ENCODE measurements around the gene HERPUD1.

The HERPUD1 gene

DNA sequence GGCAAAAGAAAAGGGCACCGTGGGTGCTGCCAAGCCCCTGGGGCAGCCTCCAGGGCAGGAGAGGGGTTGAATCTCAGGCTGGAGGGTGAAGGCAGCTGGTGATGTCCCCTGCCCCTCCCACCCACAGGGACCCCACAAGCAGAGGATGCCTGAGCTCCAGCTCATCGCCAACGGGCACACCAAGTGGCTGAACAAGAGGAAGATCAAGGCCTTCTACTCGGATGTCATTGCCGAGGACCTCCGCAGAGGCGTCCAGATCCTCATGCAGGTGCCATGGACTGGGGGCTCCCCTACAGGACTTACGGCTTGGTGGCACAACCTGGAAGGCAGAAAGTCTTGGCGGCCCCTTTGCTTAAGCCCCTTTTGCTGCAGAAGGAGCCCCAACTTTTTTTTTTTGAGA lies 45.1 kb upstream of the HERPUD1 start:
- no peaks in the 10 kb centered on the region for H3K9me3 ChIP-seq (ENCODE audit: control extremely low read depth in 1 of 5, control insufficient read depth in 4 of 5, insufficient read depth in 2 of 5, low read depth in 1 of 5, low read length in 4 of 5)
- CTCF ChIA-PET: no interaction called here
- H3K4me3 ChIP-seq (ENCODE audit: control insufficient read depth in 1 of 7, extremely low read depth in 1 of 7, insufficient read depth in 4 of 7, low read depth in 2 of 7, low read length in 6 of 7): no peak overlapping the region
- no peaks in the 10 kb centered on the region for H3K4me1 ChIP-seq (ENCODE audit: control extremely low read depth in 1 of 4, control insufficient read depth in 4 of 4, insufficient read depth in 4 of 4, low read length in 3 of 4)
- no peaks in the 10 kb centered on the region for H3K27me3 ChIP-seq (replicated peaks in 2 of 5; ENCODE audit: control insufficient read depth in 4 of 5, insufficient read depth in 5 of 5, low read length in 4 of 5)
- POLR2A ChIA-PET: no interaction called here
- DNase-seq: no peak
- 98% methylated on average over 8 of the region's 9 CpGs for WGBS (ENCODE audit: insufficient coverage)
- H3K27ac ChIP-seq (ENCODE audit: insufficient read depth in 1 of 2, low read depth in 1 of 2, low read length in 2 of 2, poor library complexity in 1 of 2, severe bottlenecking in 2 of 2): no peak overlapping the region
- H3K36me3 ChIP-seq (ENCODE audit: control insufficient read depth in 4 of 4, insufficient read depth in 4 of 4, low read length in 3 of 4): no peaks in the 10 kb centered on the region

DNA sequence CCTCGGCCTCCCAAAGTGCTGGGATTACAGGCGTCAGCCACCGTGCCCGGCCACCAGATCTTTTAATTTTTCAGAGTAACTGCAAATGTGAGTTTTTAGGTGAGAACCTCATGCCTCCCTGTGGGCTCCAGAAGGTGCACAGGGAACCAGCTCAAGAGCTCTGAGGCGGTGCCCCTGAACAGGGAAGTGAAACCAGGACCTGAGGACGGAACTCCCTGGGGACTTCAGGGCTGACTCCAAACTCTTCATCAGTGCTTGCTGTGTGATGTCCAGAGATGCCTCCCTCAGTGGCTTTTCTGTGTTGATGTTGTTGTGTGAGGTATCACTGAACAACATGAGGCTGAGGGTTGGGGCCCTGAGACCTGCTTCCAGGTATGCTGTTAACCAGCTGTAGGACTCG lies 43.1 kb upstream of the HERPUD1 start:
- 97% methylated on average over 6 of the region's 7 CpGs for WGBS (ENCODE audit: insufficient coverage)
- no peak overlapping the region for H3K4me3 ChIP-seq (ENCODE audit: control insufficient read depth in 1 of 7, extremely low read depth in 1 of 7, insufficient read depth in 4 of 7, low read depth in 2 of 7, low read length in 6 of 7)
- no peaks in the 10 kb centered on the region for H3K36me3 ChIP-seq (ENCODE audit: control insufficient read depth in 4 of 4, insufficient read depth in 4 of 4, low read length in 3 of 4)
- no peak overlapping the region for H3K27ac ChIP-seq (ENCODE audit: insufficient read depth in 1 of 2, low read depth in 1 of 2, low read length in 2 of 2, poor library complexity in 1 of 2, severe bottlenecking in 2 of 2)
- no peak for DNase-seq
- CTCF ChIA-PET: interaction anchor here (0.6 kb wide), 1 partner anchor 26 kb away, joined by 4 read pairs; no protein-coding TSS in a partner anchor
- no peaks in the 10 kb centered on the region for H3K9me3 ChIP-seq (ENCODE audit: control extremely low read depth in 1 of 5, control insufficient read depth in 4 of 5, insufficient read depth in 2 of 5, low read depth in 1 of 5, low read length in 4 of 5)
- peaks cover 0 to 1% (median 0%) of the 10 kb centered on the region in 5 experiments for H3K27me3 ChIP-seq (replicated peaks in 2 of 5; ENCODE audit: control insufficient read depth in 4 of 5, insufficient read depth in 5 of 5, low read length in 4 of 5)
- H3K4me1 ChIP-seq (ENCODE audit: control extremely low read depth in 1 of 4, control insufficient read depth in 4 of 4, insufficient read depth in 4 of 4, low read length in 3 of 4): no peaks in the 10 kb centered on the region
- POLR2A ChIA-PET: no interaction called here

DNA sequence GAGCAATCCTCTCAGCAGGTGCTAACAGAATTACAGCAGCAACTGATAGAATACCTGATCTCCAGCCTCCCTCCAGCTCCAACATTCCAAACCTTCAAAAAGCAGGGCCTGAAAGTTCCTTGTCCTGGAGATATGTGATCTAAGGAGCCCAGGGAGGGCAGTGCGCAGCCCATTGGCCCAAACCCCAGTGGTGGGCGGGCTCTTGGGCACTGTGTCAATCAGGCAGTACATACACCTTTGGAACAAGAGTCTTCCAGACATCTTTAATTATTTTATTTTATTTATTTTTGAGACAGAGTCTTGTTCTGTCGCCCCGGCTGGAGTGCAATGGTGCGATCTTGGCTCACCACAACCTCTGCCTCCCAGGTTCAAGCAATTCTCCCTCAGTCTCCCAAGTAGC lies 42.7 kb upstream of the HERPUD1 start:
- ChIA-PET POLR2A (no interaction called here), CTCF (no interaction called here)

GRCh38 chr16:56891685-56892084 lies 40.3 kb upstream of the HERPUD1 start:
- Histone ChIP-seq H3K27me3 (replicated peaks in 2 of 5; ENCODE audit: control insufficient read depth in 4 of 5, insufficient read depth in 5 of 5, low read length in 4 of 5) (peaks cover 0 to 1% (median 0%) of the 10 kb centered on the region in 5 experiments), H3K27ac (ENCODE audit: insufficient read depth in 1 of 2, low read depth in 1 of 2, low read length in 2 of 2, poor library complexity in 1 of 2, severe bottlenecking in 2 of 2) (no peak overlapping the region), H3K9me3 (ENCODE audit: control extremely low read depth in 1 of 5, control insufficient read depth in 4 of 5, insufficient read depth in 2 of 5, low read depth in 1 of 5, low read length in 4 of 5) (no peaks in the 10 kb centered on the region), H3K4me1 (ENCODE audit: control extremely low read depth in 1 of 4, control insufficient read depth in 4 of 4, insufficient read depth in 4 of 4, low read length in 3 of 4) (no peaks in the 10 kb centered on the region), H3K36me3 (ENCODE audit: control insufficient read depth in 4 of 4, insufficient read depth in 4 of 4, low read length in 3 of 4) (no peaks in the 10 kb centered on the region), H3K4me3 (ENCODE audit: control insufficient read depth in 1 of 7, extremely low read depth in 1 of 7, insufficient read depth in 4 of 7, low read depth in 2 of 7, low read length in 6 of 7) (no peak overlapping the region)
- DNase-seq: no peak
- CTCF ChIA-PET: no interaction called here
- 93% methylated on average over 11 of the region's 11 CpGs for WGBS (ENCODE audit: insufficient coverage)
- POLR2A ChIA-PET: interaction anchor here (0.6 kb wide), 1 partner anchor 35 kb away, joined by 3 read pairs; no protein-coding TSS in a partner anchor

More for the DNA sequence above, 42.7 kb upstream of the HERPUD1 start:
- peaks cover 0 to 1% (median 0%) of the 10 kb centered on the region in 5 experiments for H3K27me3 ChIP-seq (replicated peaks in 2 of 5; ENCODE audit: control insufficient read depth in 4 of 5, insufficient read depth in 5 of 5, low read length in 4 of 5)
- no peaks in the 10 kb centered on the region for H3K36me3 ChIP-seq (ENCODE audit: control insufficient read depth in 4 of 4, insufficient read depth in 4 of 4, low read length in 3 of 4)
- WGBS (ENCODE audit: insufficient coverage): 100% methylated on average over 1 of the region's 5 CpGs
- no peak for DNase-seq
- no peaks in the 10 kb centered on the region for H3K4me1 ChIP-seq (ENCODE audit: control extremely low read depth in 1 of 4, control insufficient read depth in 4 of 4, insufficient read depth in 4 of 4, low read length in 3 of 4)
- no peak overlapping the region for H3K27ac ChIP-seq (ENCODE audit: insufficient read depth in 1 of 2, low read depth in 1 of 2, low read length in 2 of 2, poor library complexity in 1 of 2, severe bottlenecking in 2 of 2)
- no peak overlapping the region for H3K4me3 ChIP-seq (ENCODE audit: control insufficient read depth in 1 of 7, extremely low read depth in 1 of 7, insufficient read depth in 4 of 7, low read depth in 2 of 7, low read length in 6 of 7)
- H3K9me3 ChIP-seq (ENCODE audit: control extremely low read depth in 1 of 5, control insufficient read depth in 4 of 5, insufficient read depth in 2 of 5, low read depth in 1 of 5, low read length in 4 of 5): no peaks in the 10 kb centered on the region

- Histone ChIP-seq H3K4me3 (ENCODE audit: control insufficient read depth in 1 of 7, extremely low read depth in 1 of 7, insufficient read depth in 4 of 7, low read depth in 2 of 7, low read length in 6 of 7) (no peak overlapping the region), H3K36me3 (ENCODE audit: control insufficient read depth in 4 of 4, insufficient read depth in 4 of 4, low read length in 3 of 4) (no peaks in the 10 kb centered on the region), H3K27ac (ENCODE audit: insufficient read depth in 1 of 2, low read depth in 1 of 2, low read length in 2 of 2, poor library complexity in 1 of 2, severe bottlenecking in 2 of 2) (no peak overlapping the region), H3K27me3 (replicated peaks in 2 of 5; ENCODE audit: control insufficient read depth in 4 of 5, insufficient read depth in 5 of 5, low read length in 4 of 5) (peaks cover 0 to 1% (median 0%) of the 10 kb centered on the region in 5 experiments), H3K9me3 (ENCODE audit: control extremely low read depth in 1 of 5, control insufficient read depth in 4 of 5, insufficient read depth in 2 of 5, low read depth in 1 of 5, low read length in 4 of 5) (no peaks in the 10 kb centered on the region), H3K4me1 (ENCODE audit: control extremely low read depth in 1 of 4, control insufficient read depth in 4 of 4, insufficient read depth in 4 of 4, low read length in 3 of 4) (no peaks in the 10 kb centered on the region)
- 95% methylated on average over 13 of the region's 14 CpGs for WGBS (ENCODE audit: insufficient coverage)
- ChIA-PET CTCF (no interaction called here), POLR2A (no interaction called here)
- DNase-seq: no peak
Measured at GRCh38 chr16:56892705-56893104, 39.2 kb upstream of the HERPUD1 start.

- 94% methylated on average over 9 of the region's 12 CpGs for WGBS (ENCODE audit: insufficient coverage)
- no peak for DNase-seq
- Histone ChIP-seq H3K4me3 (ENCODE audit: control insufficient read depth in 1 of 7, extremely low read depth in 1 of 7, insufficient read depth in 4 of 7, low read depth in 2 of 7, low read length in 6 of 7) (no peak overlapping the region), H3K27ac (ENCODE audit: insufficient read depth in 1 of 2, low read depth in 1 of 2, low read length in 2 of 2, poor library complexity in 1 of 2, severe bottlenecking in 2 of 2) (no peak overlapping the region), H3K27me3 (replicated peaks in 2 of 5; ENCODE audit: control insufficient read depth in 4 of 5, insufficient read depth in 5 of 5, low read length in 4 of 5) (peaks cover 0 to 1% (median 0%) of the 10 kb centered on the region in 5 experiments), H3K36me3 (ENCODE audit: control insufficient read depth in 4 of 4, insufficient read depth in 4 of 4, low read length in 3 of 4) (no peaks in the 10 kb centered on the region), H3K9me3 (ENCODE audit: control extremely low read depth in 1 of 5, control insufficient read depth in 4 of 5, insufficient read depth in 2 of 5, low read depth in 1 of 5, low read length in 4 of 5) (no peaks in the 10 kb centered on the region), H3K4me1 (ENCODE audit: control extremely low read depth in 1 of 4, control insufficient read depth in 4 of 4, insufficient read depth in 4 of 4, low read length in 3 of 4) (peaks cover 0 to 7% (median 0%) of the 10 kb centered on the region in 4 experiments)
- ChIA-PET POLR2A (no interaction called here), CTCF (interaction anchor here (0.8 to 1.2 kb wide), 2 partner anchors 9 to 31 kb away, joined by 3 read pairs; no protein-coding TSS in a partner anchor)
Measured at GRCh38 chr16:56894331-56894917, 37.5 kb upstream of the HERPUD1 start.

DNA sequence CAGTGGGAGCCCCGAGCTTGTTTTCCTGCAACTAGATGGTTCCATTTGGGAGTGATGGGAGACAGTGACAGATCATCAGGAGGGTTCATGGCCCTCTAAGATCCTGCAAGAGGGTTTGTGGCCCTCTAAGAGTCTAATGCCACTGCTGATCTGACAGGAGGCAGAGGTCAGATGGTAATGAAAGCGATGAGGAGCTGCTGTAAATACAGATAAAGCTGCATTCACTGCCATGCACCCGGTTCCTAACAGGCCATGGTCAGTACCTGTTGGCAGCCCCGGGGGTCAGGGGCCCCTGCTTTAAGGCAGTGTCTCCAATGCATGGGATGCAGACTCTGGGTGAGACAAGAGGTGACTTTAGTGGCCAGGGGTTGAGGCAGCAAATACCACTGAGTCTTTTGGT lies 36.1 kb upstream of the HERPUD1 start:
- ChIA-PET CTCF (interaction anchor here (1.1 kb wide), 1 partner anchor 12 kb away, joined by 3 read pairs; no protein-coding TSS in a partner anchor), POLR2A (no interaction called here)
- H3K9me3 ChIP-seq (ENCODE audit: control extremely low read depth in 1 of 5, control insufficient read depth in 4 of 5, insufficient read depth in 2 of 5, low read depth in 1 of 5, low read length in 4 of 5): no peaks in the 10 kb centered on the region
- no peaks in the 10 kb centered on the region for H3K36me3 ChIP-seq (ENCODE audit: control insufficient read depth in 4 of 4, insufficient read depth in 4 of 4, low read length in 3 of 4)
- no peak overlapping the region for H3K4me3 ChIP-seq (ENCODE audit: control insufficient read depth in 1 of 7, extremely low read depth in 1 of 7, insufficient read depth in 4 of 7, low read depth in 2 of 7, low read length in 6 of 7)
- 96% methylated on average over 4 of the region's 4 CpGs for WGBS (ENCODE audit: insufficient coverage)
- H3K27ac ChIP-seq (ENCODE audit: insufficient read depth in 1 of 2, low read depth in 1 of 2, low read length in 2 of 2, poor library complexity in 1 of 2, severe bottlenecking in 2 of 2): no peak overlapping the region
- no peak for DNase-seq
- H3K27me3 ChIP-seq (replicated peaks in 2 of 5; ENCODE audit: control insufficient read depth in 4 of 5, insufficient read depth in 5 of 5, low read length in 4 of 5): peaks cover 0 to 5% (median 1%) of the 10 kb centered on the region in 5 experiments
- peaks cover 0 to 7% (median 0%) of the 10 kb centered on the region in 4 experiments for H3K4me1 ChIP-seq (ENCODE audit: control extremely low read depth in 1 of 4, control insufficient read depth in 4 of 4, insufficient read depth in 4 of 4, low read length in 3 of 4)

Measured in common myeloid progenitor, CD34-positive (primary cell).